Embryonic facial prominence (tissue), 1 donor: ENCODE results near the gene PAPSS2.

Experiments
- DNase-seq: peaks from one replicate; pipeline ENCODE4 v3.0.0-alpha.2; 2016; ENCODE audit errors: extremely low spot score

Gene PAPSS2

GRCh38 chr10:87750001-87750671 lies 90.5 kb downstream of the PAPSS2 start:
- DNase-seq = no peak

- no peak for DNase-seq
These were observed 91.1 kb downstream of the PAPSS2 start for GRCh38 chr10:87750817-87751216.

DNA sequence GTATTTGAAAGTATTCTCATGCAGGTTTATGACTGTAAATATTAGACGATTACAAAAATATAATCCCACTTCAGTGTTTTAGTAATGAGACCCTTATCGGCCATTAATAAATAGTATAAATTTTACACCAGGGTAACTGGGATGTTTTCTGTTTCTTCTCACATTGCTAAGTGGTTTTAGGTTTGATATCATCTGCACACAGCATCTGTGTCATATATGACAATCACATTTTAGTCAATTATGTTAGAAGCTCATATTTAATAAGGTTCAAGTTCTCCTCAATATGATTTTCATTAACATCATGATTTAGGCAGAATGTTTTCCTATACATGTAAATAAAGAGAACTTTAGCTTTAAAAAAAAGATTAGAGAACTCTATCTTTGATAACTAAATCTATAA lies 91.6 kb downstream of the PAPSS2 start:
- DNase-seq = no peak

DNA sequence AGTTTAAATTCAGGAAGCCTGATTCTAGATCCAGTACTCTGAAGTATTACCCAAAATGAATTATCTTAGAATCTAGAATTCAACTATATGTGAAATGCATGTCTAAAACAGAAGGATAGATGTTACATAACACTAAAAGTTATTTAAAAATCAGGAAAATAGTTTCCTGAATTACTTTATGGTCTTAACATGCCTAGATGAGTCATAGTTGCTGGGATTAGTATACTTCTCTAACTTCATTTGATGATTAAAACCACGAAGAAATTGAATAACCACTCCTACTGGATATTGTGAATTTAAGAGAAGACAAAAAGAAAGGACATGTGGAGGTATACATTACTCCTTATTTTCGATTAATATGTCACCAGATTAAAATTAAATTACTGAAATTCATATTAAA lies 92.9 kb downstream of the PAPSS2 start:
- no peak for DNase-seq

- no peak for DNase-seq
These were observed 94.6 kb downstream of the PAPSS2 start for GRCh38 chr10:87753995-87754866.

DNA sequence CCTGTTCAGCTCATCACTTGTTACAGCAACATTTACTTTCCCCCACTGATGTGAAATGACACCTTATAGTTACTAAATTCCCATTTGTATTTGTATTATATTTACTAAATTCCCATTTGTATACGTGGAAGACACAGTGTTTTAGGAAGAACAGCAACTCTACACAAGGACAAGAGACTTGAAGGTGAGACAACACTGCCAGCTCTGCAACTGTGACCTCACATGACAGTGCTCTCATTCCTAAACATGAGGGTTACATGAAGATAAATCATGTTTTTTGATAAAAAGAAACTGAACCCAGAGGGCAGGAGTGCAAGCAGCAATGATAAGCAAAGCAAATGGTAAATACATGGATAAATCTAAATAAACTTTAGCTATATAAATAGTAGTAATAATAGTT lies 98.0 kb downstream of the PAPSS2 start:
- DNase-seq = no peak

GRCh38 chr10:87759551-87759950 lies 99.9 kb downstream of the PAPSS2 start:
- DNase-seq = no peak

GRCh38 chr10:87760195-87760905 lies 100.7 kb downstream of the PAPSS2 start:
- DNase-seq = no peak

GRCh38 chr10:87761153-87761552 lies 101.5 kb downstream of the PAPSS2 start:
- DNase-seq = no peak

GRCh38 chr10:87761892-87762291 lies 102.2 kb downstream of the PAPSS2 start:
- DNase-seq = no peak

- DNase-seq = no peak
These were observed 103.6 kb downstream of the PAPSS2 start for GRCh38 chr10:87763086-87763861.

GRCh38 chr10:87764072-87764934 lies 104.6 kb downstream of the PAPSS2 start:
- DNase-seq = no peak

DNA sequence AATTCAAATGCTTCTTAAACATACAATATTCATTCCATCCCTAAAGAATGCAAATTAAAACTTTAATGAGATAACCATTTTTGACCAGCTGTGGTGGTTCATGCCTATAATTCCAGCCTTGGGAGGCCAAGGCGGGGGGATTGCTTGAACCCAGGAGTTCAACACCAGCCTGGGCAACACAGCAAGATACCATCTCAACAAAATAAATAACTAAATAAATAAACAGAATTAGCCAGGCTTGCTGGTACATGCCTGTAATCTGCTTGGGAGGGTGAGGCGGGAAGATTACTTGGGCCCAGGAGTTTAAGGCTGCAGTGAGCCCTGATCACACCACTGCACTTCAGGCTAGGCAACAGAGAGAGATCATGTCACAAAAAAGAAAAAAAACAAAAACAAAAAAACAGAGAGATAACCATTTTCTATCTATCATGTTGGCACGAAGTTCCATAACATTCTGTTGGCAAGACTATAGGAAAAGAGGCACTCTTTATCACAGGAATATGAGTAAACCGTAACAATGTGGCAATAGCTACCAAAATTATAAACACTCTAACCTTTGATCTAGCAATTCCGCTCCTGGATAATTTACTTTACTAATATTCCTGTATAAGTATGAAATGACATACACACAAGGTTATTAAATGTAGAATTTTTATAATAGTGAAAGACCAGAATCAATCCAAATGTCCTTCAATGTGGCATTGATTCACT lies 106.1 kb downstream of the PAPSS2 start:
- DNase-seq = no peak

- no peak for DNase-seq
These were observed 107.6 kb downstream of the PAPSS2 start for GRCh38 chr10:87767253-87767652.

- DNase-seq = no peak
These were observed 112.3 kb downstream of the PAPSS2 start for GRCh38 chr10:87771871-87772500.

GRCh38 chr10:87775766-87776165 lies 116.1 kb downstream of the PAPSS2 start:
- DNase-seq = no peak

- no peak for DNase-seq
These were observed 116.7 kb downstream of the PAPSS2 start for GRCh38 chr10:87776328-87776727.

DNA sequence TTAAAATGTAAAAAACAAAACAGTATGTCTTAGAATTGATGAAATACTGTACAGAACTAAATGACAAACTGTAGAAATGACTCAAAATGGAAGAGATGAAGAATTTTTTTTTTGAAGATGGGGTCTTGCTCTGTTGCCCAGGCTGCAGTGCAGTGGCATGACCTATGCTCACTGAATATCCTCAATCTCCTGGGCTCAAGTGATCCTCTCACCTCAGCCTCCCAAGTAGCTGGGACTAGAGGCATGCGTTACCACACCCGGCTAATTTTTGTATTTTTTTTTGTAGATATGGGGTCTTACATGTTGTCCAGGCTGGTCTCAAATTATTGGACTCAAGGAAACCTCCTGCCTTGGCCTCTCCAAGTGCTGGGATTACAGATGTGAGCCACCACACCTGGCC lies 121.9 kb downstream of the PAPSS2 start:
- no peak for DNase-seq

- DNase-seq = no peak
These were observed 123.0 kb downstream of the PAPSS2 start for GRCh38 chr10:87782721-87783120.

DNA sequence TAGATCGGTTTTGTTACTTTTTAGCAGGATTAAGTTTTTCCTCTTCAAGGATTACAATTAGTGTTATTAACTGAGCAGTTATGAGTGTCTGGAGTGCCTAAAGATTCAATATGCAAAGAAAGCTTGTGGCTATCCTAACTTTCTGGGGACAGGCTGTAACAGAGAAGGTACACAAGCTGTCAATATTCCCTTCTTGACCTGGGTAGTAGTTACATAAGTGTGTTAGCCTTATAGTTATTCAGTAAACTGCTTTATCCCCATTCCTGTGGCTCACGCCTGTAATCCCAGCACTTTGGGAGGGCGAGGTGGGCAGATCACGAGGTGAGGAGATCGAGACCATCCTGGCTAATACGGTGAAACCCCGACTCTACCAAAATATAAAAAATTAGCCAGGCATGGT lies 126.7 kb downstream of the PAPSS2 start:
- no peak for DNase-seq
